HG02642 (cell line): ENCODE data around the gene CACNG4.

Experiments
- ATAC-seq: cut with Tn5 transposase; IDR thresholded peaks from one replicate; pipeline ENCODE4 v1.9.1; 2021; ENCODE audit warnings: mild to moderate bottlenecking; ENCODE audit not compliant: unreplicated experiment, poor library complexity

Gene CACNG4

DNA sequence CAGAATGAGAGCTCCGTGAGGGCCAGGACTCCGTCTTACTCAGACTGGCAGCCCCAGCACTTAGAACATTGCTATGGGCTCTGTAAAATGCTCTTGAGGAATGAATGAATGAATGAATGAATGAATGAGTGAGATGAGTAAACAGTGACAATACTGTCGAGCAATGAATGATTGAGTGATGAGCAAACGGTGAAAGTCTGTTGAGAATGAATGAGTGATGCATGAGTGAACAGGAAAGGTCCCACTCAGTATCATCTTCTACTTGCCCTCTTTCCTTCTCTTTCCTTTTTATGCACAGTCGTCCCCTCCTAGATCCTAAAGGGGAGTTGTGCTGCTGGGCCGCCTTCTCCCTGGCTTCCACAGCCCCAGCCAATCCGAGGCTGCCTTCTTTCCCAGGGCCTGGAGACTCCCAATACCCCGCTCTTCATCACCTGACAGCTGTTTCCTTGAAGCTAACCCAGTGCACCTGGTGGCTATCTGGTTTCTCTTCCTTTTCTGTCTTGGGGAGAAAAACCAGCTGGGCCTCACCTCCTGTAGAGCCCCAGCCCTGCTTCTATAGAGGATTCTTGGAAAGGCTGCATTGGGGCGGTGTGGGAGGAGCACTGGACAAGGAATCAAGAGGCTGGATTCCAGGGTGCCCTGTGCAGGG is 47.1 kb downstream of the CACNG4 start:
- ATAC-seq, result peak; percentile 44

- ATAC-seq, result no peak
These were observed 49.4 kb downstream of the CACNG4 start for GRCh38 chr17:67013891-67014290.

GRCh38 chr17:67015001-67015400 is 50.5 kb downstream of the CACNG4 start:
- no peak for ATAC-seq

DNA sequence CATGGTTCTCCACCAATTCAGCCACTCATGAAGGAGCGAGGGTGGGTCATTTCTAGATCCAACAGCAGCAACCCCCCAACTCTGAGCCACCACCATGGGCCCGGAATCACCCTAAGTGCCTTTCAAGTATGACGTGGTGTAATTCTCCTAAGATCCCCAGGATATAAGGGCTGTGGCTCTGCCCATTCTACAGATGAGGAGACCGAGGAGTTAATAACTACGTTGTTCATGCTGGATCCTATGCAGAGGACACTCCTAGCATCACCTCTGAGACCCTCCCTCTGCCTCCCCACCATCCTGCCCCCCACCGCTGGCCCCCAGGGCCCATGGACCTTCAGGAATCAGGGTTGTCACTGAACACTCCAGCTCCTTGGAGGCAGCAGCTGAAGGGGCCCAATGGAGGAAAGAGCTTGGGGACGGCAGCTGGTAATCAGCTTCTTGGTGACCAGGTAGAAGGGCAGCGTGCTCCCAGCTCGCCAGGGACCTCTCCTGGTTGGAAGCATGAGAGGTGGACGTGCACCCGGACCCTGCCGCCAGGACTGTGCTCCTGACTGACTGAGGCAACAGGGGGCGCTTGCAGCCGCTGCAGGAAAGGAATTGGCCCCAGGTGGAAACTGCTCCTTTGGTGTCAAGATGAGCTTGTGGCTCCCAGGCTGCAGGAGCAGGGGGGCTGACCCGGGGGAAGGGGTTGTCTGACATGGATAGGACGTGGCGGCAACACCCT is 51.7 kb downstream of the CACNG4 start:
- no peak for ATAC-seq

- ATAC-seq, result no peak
These were observed 53.4 kb downstream of the CACNG4 start for GRCh38 chr17:67017910-67018309.

- ATAC-seq, result no peak
These were observed 54.2 kb downstream of the CACNG4 start for GRCh38 chr17:67018471-67019434.

- ATAC-seq, result no peak
These were observed 55.3 kb downstream of the CACNG4 start for GRCh38 chr17:67019809-67020208.

DNA sequence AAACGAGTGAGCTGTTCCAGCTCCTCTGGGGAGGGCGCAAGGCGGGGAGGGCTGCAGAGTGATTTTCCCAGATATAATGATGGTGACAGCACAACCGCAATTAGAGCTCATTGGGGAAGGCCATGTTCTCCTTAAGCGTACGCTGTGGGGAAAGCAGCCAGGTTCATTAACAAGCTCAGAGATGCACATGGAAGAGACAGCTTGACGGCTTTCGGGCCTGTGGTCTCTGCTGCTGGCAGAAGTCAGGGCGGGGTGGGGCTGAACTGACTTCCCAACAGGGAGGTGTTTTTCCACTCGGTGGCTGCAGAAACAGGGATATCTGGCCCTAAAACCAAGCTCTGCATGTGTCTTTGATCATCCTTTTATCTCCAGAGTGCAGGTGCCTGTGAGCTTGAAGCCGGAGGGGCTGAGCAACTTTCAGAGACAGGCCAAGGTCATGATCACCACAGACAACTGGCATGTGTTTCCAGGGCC is 55.8 kb downstream of the CACNG4 start:
- no peak for ATAC-seq

- ATAC-seq, result no peak
These were observed 56.7 kb downstream of the CACNG4 start for GRCh38 chr17:67021196-67021595.

GRCh38 chr17:67021743-67022450 is 57.4 kb downstream of the CACNG4 start:
- no peak for ATAC-seq

GRCh38 chr17:67022451-67022810 is 57.9 kb downstream of the CACNG4 start:
- ATAC-seq, result no peak

- ATAC-seq, result no peak
These were observed 60.2 kb downstream of the CACNG4 start for GRCh38 chr17:67024736-67025135.

GRCh38 chr17:67025216-67025792 is 60.8 kb downstream of the CACNG4 start:
- ATAC-seq, result no peak

- no peak for ATAC-seq
These were observed 61.8 kb downstream of the CACNG4 start for GRCh38 chr17:67026341-67026740.

GRCh38 chr17:67027031-67027628 is 62.6 kb downstream of the CACNG4 start:
- no peak for ATAC-seq

DNA sequence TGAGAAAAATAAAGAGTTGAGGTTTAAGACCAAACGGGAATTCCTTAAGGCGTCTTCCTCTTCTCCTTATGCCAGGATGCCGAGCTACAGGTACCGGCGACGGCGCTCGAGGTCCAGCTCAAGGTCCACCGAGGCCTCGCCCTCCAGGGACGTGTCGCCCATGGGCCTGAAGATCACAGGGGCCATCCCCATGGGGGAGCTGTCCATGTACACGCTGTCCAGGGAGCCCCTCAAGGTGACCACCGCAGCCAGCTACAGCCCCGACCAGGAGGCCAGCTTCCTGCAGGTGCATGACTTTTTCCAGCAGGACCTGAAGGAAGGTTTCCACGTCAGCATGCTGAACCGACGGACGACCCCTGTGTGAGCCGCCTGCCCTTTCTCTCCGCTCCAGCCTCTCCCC is 66.1 kb downstream of the CACNG4 start:
- no peak for ATAC-seq

DNA sequence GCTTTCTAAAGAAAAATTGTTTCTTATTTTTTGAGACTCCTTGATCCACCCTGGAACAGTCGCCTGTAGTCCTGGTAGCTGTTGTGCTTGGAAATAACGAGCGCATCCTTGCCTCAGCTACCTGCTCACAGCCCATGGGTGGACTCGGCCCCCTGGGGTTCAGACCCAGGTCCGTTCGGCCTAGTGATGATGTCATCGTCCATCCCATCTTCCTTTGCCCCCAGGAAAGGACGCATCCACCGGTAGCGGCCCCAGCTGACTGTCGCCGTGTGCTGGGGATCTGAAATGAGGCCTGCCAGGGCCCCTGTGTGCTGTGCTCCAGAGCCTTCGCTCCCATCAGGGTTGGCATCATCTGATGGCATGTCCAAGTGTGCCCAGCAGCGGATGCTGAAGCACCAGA is 67.9 kb downstream of the CACNG4 start:
- no peak for ATAC-seq

DNA sequence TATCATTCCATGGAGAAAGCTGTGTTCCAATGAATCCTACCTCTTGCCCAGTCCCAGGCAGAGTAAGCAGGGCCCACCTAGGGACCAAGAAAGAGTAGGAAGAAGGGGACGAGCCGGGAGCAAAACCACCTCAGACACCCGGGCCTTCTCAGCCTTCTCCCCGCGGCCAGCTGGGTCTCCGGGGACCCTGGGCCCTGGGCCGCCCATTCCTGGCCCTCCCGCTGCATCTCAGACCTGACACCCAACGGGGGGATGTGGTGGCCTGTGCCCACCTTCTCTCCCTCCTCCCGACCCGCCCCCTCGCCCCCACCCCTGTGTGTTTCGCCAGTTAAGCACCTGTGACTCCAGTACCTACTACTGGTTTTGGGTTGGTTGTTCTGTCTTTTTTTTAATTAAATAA is 68.5 kb downstream of the CACNG4 start:
- ATAC-seq, result no peak

- ATAC-seq, result no peak
These were observed 69.1 kb downstream of the CACNG4 start for GRCh38 chr17:67033613-67034012.
